NCI-H2081 treated with DMSO at 0.1 percent for 48 hours (cell line): Measurements from ENCODE around the gene PSMD11.
"Not testable (repeated sequence)": the region's sequence is repeated elsewhere in the genome, so short reads cannot be mapped to it uniquely, and the experiment has no call there.

Source experiments
- DNase-seq: peaks from one replicate; lab custom pipeline; 2025; lab: John Stamatoyannopoulos, UW

Gene PSMD11

GRCh38 chr17:32444301-32445073 lies at the start of gene PSMD11:
Gene PSMD11 (plus strand): TSS chr17:32444510. CDS start chr17:32444524, 14 bp downstream.
- peak; percentile 44 for DNase-seq

DNA sequence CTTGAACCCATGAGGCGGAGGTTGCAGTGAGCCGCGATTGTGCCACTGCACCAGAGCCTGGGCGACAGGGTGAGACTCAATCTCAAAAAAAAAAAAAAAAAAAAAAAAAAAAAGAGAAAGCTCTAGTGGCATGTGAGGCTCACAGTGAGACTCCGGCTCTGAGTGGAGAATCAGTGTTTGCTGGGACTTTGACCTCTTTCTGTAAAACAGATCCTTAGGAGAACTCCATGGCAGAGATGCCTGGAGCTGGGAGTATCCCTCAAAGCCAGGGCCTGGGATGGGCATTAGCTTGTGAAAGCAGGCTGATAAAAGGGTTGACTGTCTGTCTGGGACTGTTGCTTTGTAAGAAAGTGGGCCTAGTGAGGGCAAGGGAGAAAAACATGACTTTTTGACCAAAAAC lies 48.0 kb upstream of the PSMD11 start:
- DNase-seq, result no peak

DNA sequence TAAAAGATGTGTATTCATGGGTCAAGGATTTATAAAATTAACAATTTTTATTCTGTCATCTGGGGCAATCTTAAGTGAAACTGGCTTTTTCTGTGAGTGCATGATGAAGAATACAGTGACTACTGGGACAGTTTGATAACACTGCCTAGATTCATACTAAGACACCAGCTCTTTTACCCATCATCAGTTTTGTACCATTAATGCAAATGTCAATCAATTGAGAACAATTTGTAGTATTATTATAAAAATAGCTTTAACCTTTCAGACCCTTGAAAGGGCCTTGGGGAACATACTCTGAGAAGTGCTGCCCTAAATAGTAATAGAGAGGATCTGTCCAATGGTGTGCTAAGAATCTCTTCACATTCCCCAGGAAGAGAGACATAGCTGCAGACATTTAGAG lies 45.4 kb upstream of the PSMD11 start:
- DNase-seq, result no peak

- DNase-seq, result not testable (repeated sequence)
Measured at GRCh38 chr17:32410085-32410484, 34.2 kb upstream of the PSMD11 start.

GRCh38 chr17:32426894-32427293 lies 17.4 kb upstream of the PSMD11 start:
- DNase-seq, result no peak

- DNase-seq, result no peak
Measured at GRCh38 chr17:32429598-32429997, 14.7 kb upstream of the PSMD11 start.

- DNase-seq, result no peak
Measured at GRCh38 chr17:32440722-32441121, 3.6 kb upstream of the PSMD11 start.

DNA sequence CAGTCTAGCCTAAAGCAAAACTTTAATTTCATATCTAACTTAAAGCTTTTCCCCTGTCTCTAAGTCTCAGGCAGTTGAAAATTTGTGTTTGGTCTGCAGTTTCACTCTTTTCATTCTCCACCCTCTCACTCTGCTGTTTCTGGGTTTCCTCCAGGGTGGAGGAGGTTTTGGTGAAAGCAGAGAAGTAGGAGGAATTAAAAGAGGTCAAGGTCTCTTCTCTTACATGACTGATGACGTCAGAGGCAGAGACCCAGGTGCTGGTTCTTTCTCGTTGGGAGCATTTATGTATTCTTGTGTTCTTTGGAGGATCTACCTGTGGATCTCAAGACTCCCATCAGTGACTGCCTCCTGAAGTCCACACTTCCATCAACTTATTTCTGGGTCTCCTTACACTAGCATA lies 2.4 kb upstream of the PSMD11 start:
- DNase-seq, result no peak

GRCh38 chr17:32443827-32444300 lies 446 bp upstream of the PSMD11 start:
- DNase-seq, result no peak

GRCh38 chr17:32445074-32445415 lies 735 bp downstream of the PSMD11 start:
- DNase-seq, result no peak

DNA sequence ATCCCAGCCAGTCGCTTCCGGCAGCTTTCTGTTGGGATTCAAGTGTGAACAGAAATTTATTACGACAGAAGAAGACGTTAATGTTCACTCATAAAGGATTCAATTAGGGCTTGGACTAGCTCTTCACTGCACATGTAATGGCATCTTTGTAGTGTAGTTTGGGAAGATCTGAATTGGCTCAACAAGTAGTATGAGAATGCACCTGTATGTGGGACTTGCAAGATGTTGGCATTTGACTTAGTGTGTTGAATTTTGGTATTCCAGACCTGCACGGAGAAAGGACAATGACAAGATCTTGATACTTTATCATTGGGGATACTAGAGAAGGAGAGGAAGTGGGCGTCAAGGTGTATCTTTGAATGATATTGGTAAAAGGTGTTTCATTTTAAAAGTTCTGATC lies 1.2 kb downstream of the PSMD11 start:
- no peak for DNase-seq

DNA sequence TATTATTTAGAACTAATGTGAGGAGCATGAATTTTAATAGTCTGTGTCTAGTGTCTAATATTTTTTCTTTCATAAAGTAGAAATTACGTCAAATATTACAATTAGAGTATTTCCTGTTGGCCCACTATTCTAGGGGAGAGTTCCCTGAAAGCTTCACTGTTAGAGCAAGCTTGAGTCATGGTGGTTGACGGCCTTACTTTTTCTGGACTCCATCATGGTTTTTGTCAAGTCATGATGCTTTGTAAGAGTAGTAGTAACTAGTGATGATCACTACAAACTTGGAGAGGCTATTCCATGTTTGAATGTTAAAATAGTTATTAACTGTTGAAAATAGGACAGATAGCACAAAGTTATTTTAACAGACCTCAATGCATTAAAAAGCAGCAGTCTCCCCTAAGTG lies 1.7 kb downstream of the PSMD11 start:
- no peak for DNase-seq

GRCh38 chr17:32446949-32447348 lies 2.6 kb downstream of the PSMD11 start:
- no peak for DNase-seq

- DNase-seq, result no peak
Measured at GRCh38 chr17:32449963-32450362, 5.7 kb downstream of the PSMD11 start.

DNA sequence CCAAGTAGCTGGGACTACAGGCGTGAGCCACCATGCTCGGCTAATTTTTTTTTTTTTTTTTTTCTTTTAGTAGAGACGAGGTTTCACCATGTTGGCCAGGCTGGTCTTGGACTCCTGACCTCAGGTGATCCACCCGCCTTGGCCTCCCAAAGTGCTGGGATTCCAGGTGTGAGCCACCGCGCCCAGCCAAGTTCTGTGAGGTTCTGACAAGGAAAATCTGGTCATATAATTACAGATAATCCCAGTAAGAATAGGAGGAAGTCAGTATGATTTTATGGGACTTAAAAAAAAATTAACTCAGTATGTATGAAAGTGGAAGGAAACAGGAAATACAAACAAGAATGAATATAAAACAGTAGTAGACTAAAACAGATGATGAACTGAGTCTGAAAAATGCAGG lies 6.1 kb downstream of the PSMD11 start:
- DNase-seq, result not testable (repeated sequence)

DNA sequence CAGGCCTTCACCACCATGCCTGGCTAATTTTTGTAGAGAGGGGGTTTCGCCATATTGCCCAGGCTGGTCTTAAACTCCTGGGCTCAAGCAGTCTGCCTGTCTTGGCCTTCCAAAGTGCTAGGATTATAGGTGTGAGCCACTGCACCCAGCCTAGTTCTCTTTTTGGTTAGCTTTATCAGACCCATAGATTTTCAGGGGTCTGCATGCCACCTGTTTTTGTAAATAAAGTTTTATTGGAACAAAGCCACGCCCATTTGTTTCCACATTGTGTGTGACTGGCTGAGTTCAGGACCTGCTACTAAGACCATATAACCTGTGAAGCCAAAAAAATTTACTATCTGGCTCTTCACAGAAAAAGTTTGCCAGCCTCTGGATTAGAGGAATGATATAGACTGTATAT lies 7.6 kb downstream of the PSMD11 start:
- no peak for DNase-seq

GRCh38 chr17:32452281-32452680 lies 8.0 kb downstream of the PSMD11 start:
- DNase-seq, result no peak

DNA sequence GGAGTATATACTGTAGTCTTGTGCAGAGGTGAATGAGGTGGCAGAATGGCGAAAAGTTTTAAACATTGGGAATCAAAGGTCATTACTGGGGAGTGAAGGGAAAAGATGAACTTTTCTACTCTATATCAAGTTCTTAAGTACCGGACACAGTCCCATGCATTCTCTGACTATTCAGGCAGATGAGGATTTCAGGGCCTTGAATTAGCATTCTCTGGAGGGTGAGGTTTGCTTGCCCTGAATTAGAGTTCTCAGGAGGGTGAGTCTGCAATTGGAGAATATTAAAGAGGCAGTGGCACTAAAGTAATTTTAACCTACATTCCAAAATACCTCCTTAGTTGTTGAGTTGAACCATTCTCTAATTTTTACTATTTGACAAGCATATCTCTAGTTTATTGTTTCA lies 9.1 kb downstream of the PSMD11 start:
- DNase-seq, result no peak

- no peak for DNase-seq
Measured at GRCh38 chr17:32458371-32458770, 14.1 kb downstream of the PSMD11 start.

DNA sequence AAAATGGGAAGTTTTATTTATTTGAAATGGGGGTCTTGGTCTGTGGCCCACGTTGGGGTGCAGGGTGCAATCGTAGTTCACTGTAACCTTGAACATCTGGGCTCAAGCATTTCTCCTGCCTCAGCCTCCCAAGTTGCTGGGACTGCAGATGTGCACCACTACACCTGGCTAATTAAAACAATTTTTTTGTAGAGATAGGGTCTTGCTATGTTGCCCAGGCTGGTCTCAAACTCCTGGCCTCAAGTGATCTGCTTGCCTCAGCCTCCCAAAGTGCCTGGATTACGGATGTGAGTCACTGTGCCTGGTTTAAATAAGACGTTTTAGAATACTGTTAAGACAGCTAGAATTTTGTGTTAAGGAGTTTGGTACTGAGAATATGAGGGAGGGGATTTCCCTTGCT lies 15.7 kb downstream of the PSMD11 start:
- DNase-seq, result no peak

- no peak for DNase-seq
Measured at GRCh38 chr17:32461498-32461852, 17.2 kb downstream of the PSMD11 start.

- DNase-seq, result peak; percentile 24
Measured at GRCh38 chr17:32461853-32462617, 17.7 kb downstream of the PSMD11 start.

- DNase-seq, result no peak
Measured at GRCh38 chr17:32463304-32463703, 19.0 kb downstream of the PSMD11 start.

GRCh38 chr17:32464374-32464773 lies 20.1 kb downstream of the PSMD11 start:
- DNase-seq, result no peak
